ENCODE results near the gene ZSWIM3. TPM values are rescaled to one million over a fixed set of nuclear protein-coding genes. Genes with fewer than 3 reads are reported as not detected.

ZSWIM3 gene
- total and polyA plus RNA-seq, 4 donors: 0.56 to 4.2 (median 2.3) TPM

GRCh38 chr20:45893831-45894230, 36.4 kb downstream of the ZSWIM3 start:
- Histone ChIP-seq H3K36me3 (ENCODE audit: control insufficient read depth in 4 of 4, insufficient read depth in 3 of 4, low read depth in 1 of 4, low read length in 3 of 4) (peaks cover 16 to 49% (median 22%) of the 10 kb centered on the region in 4 donors), H3K27ac (ENCODE audit: low read depth in 1 of 2, low read length in 2 of 2) (no peak overlapping the region), H3K27me3 (ENCODE audit: control insufficient read depth in 4 of 4, insufficient read depth in 4 of 4, low read length in 3 of 4) (no peaks in the 10 kb centered on the region), H3K4me1 (ENCODE audit: control insufficient read depth in 4 of 4, insufficient read depth in 4 of 4, low read length in 3 of 4) (peaks cover 0 to 41% (median 33%) of the 10 kb centered on the region in 4 donors), H3K9ac (ENCODE audit: low read depth in 1 of 2, low read length in 2 of 2) (no peak overlapping the region), H3K4me3 (ENCODE audit: low read depth in 1 of 3, low read length in 3 of 3) (no peak overlapping the region), H3K9me3 (ENCODE audit: control insufficient read depth in 4 of 4, low read length in 3 of 4) (no peaks in the 10 kb centered on the region)
- WGBS: 94% methylated on average over 4 of the region's 4 CpGs
- TF ChIP-seq EGR1 (IDR thresholded peaks at IDR 0.05; ENCODE audit: low read depth in 2 of 2) (no peak), HNF4G (IDR thresholded peaks at IDR 0.05) (no peak), JUND (IDR thresholded peaks at IDR 0.05) (no peak), ATF3 (IDR thresholded peaks at IDR 0.05) (no peak), YY1 (IDR thresholded peaks at IDR 0.05) (no peak), RXRA (IDR thresholded peaks at IDR 0.05) (no peak), FOXA2 (IDR thresholded peaks at IDR 0.05) (no peak), NR2F2 (IDR thresholded peaks at IDR 0.05) (no peak), RAD21 (IDR thresholded peaks at IDR 0.05) (no peak), TAF1 (conservative IDR thresholded peaks at IDR 0.05) (no peak), HNF4A (conservative IDR thresholded peaks at IDR 0.05) (no peak)
- TF ChIP-seq, protein P1, sequence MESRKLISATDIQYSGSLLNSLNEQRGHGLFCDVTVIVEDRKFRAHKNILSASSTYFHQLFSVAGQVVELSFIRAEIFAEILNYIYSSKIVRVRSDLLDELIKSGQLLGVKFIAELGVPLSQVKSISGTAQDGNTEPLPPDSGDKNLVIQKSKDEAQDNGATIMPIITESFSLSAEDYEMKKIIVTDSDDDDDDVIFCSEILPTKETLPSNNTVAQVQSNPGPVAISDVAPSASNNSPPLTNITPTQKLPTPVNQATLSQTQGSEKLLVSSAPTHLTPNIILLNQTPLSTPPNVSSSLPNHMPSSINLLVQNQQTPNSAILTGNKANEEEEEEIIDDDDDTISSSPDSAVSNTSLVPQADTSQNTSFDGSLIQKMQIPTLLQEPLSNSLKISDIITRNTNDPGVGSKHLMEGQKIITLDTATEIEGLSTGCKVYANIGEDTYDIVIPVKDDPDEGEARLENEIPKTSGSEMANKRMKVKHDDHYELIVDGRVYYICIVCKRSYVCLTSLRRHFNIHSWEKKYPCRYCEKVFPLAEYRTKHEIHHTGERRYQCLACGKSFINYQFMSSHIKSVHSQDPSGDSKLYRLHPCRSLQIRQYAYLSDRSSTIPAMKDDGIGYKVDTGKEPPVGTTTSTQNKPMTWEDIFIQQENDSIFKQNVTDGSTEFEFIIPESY (IDR thresholded peaks at IDR 0.05): no peak
- TF ChIP-seq, protein P2, sequence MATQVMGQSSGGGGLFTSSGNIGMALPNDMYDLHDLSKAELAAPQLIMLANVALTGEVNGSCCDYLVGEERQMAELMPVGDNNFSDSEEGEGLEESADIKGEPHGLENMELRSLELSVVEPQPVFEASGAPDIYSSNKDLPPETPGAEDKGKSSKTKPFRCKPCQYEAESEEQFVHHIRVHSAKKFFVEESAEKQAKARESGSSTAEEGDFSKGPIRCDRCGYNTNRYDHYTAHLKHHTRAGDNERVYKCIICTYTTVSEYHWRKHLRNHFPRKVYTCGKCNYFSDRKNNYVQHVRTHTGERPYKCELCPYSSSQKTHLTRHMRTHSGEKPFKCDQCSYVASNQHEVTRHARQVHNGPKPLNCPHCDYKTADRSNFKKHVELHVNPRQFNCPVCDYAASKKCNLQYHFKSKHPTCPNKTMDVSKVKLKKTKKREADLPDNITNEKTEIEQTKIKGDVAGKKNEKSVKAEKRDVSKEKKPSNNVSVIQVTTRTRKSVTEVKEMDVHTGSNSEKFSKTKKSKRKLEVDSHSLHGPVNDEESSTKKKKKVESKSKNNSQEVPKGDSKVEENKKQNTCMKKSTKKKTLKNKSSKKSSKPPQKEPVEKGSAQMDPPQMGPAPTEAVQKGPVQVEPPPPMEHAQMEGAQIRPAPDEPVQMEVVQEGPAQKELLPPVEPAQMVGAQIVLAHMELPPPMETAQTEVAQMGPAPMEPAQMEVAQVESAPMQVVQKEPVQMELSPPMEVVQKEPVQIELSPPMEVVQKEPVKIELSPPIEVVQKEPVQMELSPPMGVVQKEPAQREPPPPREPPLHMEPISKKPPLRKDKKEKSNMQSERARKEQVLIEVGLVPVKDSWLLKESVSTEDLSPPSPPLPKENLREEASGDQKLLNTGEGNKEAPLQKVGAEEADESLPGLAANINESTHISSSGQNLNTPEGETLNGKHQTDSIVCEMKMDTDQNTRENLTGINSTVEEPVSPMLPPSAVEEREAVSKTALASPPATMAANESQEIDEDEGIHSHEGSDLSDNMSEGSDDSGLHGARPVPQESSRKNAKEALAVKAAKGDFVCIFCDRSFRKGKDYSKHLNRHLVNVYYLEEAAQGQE (IDR thresholded peaks at IDR 0.05): no peak
- TF ChIP-seq, protein P3, sequence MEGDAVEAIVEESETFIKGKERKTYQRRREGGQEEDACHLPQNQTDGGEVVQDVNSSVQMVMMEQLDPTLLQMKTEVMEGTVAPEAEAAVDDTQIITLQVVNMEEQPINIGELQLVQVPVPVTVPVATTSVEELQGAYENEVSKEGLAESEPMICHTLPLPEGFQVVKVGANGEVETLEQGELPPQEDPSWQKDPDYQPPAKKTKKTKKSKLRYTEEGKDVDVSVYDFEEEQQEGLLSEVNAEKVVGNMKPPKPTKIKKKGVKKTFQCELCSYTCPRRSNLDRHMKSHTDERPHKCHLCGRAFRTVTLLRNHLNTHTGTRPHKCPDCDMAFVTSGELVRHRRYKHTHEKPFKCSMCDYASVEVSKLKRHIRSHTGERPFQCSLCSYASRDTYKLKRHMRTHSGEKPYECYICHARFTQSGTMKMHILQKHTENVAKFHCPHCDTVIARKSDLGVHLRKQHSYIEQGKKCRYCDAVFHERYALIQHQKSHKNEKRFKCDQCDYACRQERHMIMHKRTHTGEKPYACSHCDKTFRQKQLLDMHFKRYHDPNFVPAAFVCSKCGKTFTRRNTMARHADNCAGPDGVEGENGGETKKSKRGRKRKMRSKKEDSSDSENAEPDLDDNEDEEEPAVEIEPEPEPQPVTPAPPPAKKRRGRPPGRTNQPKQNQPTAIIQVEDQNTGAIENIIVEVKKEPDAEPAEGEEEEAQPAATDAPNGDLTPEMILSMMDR (IDR thresholded peaks at IDR 0.05; ENCODE audit: low read depth, low read length, missing input control): no peak
- DNase-seq (ENCODE audit: low spot score): no peak

DNA sequence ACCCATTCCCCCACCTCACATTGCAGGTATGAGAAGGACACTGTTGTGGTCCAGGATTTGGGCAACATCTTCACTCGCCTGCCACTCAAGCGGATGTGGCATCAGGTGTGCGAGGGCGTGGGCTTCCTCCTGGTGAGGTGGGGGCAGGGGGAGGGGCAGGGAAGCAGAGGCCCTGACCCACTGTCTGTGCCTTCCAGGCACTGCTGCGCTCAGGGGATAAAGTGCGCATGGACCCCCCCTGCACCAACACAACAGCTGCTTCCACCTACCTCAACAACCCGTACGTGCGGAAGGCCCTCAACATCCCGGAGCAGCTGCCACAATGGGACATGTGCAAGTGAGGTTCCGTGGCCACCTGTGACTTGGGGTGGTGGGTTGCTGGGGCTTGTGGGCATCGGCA, 37.4 kb downstream of the ZSWIM3 start:
- Histone ChIP-seq H3K27ac (ENCODE audit: low read depth in 1 of 2, low read length in 2 of 2) (no peak overlapping the region), H3K4me1 (ENCODE audit: control insufficient read depth in 4 of 4, insufficient read depth in 4 of 4, low read length in 3 of 4) (peaks cover 0 to 31% (median 24%) of the 10 kb centered on the region in 4 donors), H3K9me3 (ENCODE audit: control insufficient read depth in 4 of 4, low read length in 3 of 4) (no peaks in the 10 kb centered on the region), H3K27me3 (ENCODE audit: control insufficient read depth in 4 of 4, insufficient read depth in 4 of 4, low read length in 3 of 4) (no peaks in the 10 kb centered on the region), H3K9ac (ENCODE audit: low read depth in 1 of 2, low read length in 2 of 2) (no peak overlapping the region), H3K36me3 (ENCODE audit: control insufficient read depth in 4 of 4, insufficient read depth in 3 of 4, low read depth in 1 of 4, low read length in 3 of 4) (peaks cover 16 to 54% (median 24%) of the 10 kb centered on the region in 4 donors), H3K4me3 (ENCODE audit: low read depth in 1 of 3, low read length in 3 of 3) (no peak overlapping the region)
- DNase-seq (ENCODE audit: low spot score): no peak
- WGBS: 89% methylated on average over 12 of the region's 12 CpGs
- TF ChIP-seq HNF4A (conservative IDR thresholded peaks at IDR 0.05) (no peak), ATF3 (IDR thresholded peaks at IDR 0.05) (no peak), SP1 (IDR thresholded peaks at IDR 0.05) (no peak), MAX (IDR thresholded peaks at IDR 0.05) (no peak), GABPA (IDR thresholded peaks at IDR 0.05 in 1 of 2, conservative IDR thresholded peaks at IDR 0.05 in 1 of 2) (no peak), YY1 (IDR thresholded peaks at IDR 0.05) (no peak), HNF4G (IDR thresholded peaks at IDR 0.05) (no peak)
- TF ChIP-seq, protein P1 (IDR thresholded peaks at IDR 0.05): no peak
- TF ChIP-seq, protein P3 (IDR thresholded peaks at IDR 0.05; ENCODE audit: low read depth, low read length, missing input control): no peak

Data from liver (tissue), 9 donors.